Prostate gland (tissue), 2 donors: ENCODE measurements around the gene SLC13A2. TPM values are rescaled to one million over a fixed set of nuclear protein-coding genes. Genes with fewer than 3 reads are reported as not detected.

Experiments used
- DNase-seq: peaks from one replicate; pipeline ENCODE4 v3.0.0-alpha.2; 2019; ENCODE audit warnings: low spot score
- H3K27ac ChIP-seq, 2 donors: fragments of 200-600 bp; sonication (generic); 2 replicates each; pipeline ENCODE4 v1.5.1; 2017 to 2019
- H3K27me3 ChIP-seq: fragments of 200-600 bp; sonication (generic); replicated peaks from 2 replicates; pipeline ENCODE4 v1.5.1; 2019; ENCODE audit not compliant: insufficient read depth
- H3K36me3 ChIP-seq, 2 donors: fragments of 200-600 bp; sonication (generic); 1 replicate in 1 of 2; 2 replicates in 1 of 2; pipeline versions ENCODE4 v1.5.1 to v1.8.1; 2017 to 2019
- H3K4me1 ChIP-seq: fragments of 200-600 bp; sonication (generic); replicated peaks from 2 replicates; pipeline ENCODE4 v1.5.1; 2019
- H3K4me3 ChIP-seq, 2 donors: fragments of 200-600 bp; sonication (generic); 2 replicates each; pipeline ENCODE4 v1.5.1; 2017 to 2019
- H3K9me3 ChIP-seq: fragments of 200-600 bp; sonication (generic); 2 replicates; pipeline ENCODE4 v1.5.1; 2017
- CTCF ChIP-seq, 4 experiments: fragments of 200-600 bp in 2 of 4; fragments of 450-650 bp in 2 of 4; sonication (generic) in 2 of 4; IDR thresholded peaks; 1 replicate in 3 of 4; 2 replicates in 1 of 4; pipeline ENCODE4 v1.5.1; 2016 to 2019; ENCODE audit warnings: antibody characterized with exemption in 4 of 4, mild to moderate bottlenecking in 2 of 4, moderate library complexity in 2 of 4
- POLR2A ChIP-seq: fragments of 450-650 bp; IDR thresholded peaks from one replicate; pipeline ENCODE4 v1.6.1; 2016; ENCODE audit warnings: antibody characterized with exemption, mild to moderate bottlenecking
- POLR2AphosphoS5 ChIP-seq: sonication (generic); formaldehyde crosslinking; IDR thresholded peaks from one replicate; pipeline ENCODE4 v1.6.1; 2017; ENCODE audit warnings: antibody characterized with exemption
- WGBS: methylation state at CpG from one replicate; pipeline ENCODE4 v1.1.5; 2018; 5-methylcytosine and 5-hydroxymethylcytosine counted together
- intact Hi-C: fragments of 100-400 bp; cut with DNase I; formaldehyde crosslinking; loops from one replicate; pipeline ENCODE4 v1.14.2; 2022
- total RNA-seq, 2 donors: library from RNA; depleted of rRNA; stranded (reverse); fragments of >200 nt; gene quantifications; one replicate each; pipeline ENCODE4 v1.1.0, GENCODE V29; 2016

The SLC13A2 gene
- total RNA-seq, 2 donors from 2014 or later = 0.09 to 0.68 TPM

GRCh38 chr17:28474111-28474531 is 677 bp downstream of the SLC13A2 start:
- DNase-seq = no peak
- H3K36me3 ChIP-seq = no peaks in the 10 kb centered on the region
- TF ChIP-seq POLR2AphosphoS5 = no peak
- TF ChIP-seq CTCF (IDR thresholded peaks at IDR 0.05) = no peak
- no peak for TF ChIP-seq POLR2A
- no peak overlapping the region for H3K27ac ChIP-seq
- no peaks in the 10 kb centered on the region for H3K4me1 ChIP-seq
- intact Hi-C loops = no loop called here
- H3K27me3 ChIP-seq = no peaks in the 10 kb centered on the region
- H3K9me3 ChIP-seq = no peaks in the 10 kb centered on the region
- WGBS = 81% methylated on average over 7 of the region's 7 CpGs
- no peak overlapping the region for H3K4me3 ChIP-seq

- intact Hi-C loops = no loop called here
- Histone ChIP-seq H3K36me3 (no peaks in the 10 kb centered on the region), H3K27ac (no peak overlapping the region), H3K4me1 (no peaks in the 10 kb centered on the region), H3K9me3 (no peaks in the 10 kb centered on the region), H3K27me3 (no peaks in the 10 kb centered on the region), H3K4me3 (no peak overlapping the region)
- TF ChIP-seq CTCF (IDR thresholded peaks at IDR 0.05) = no peak
- TF ChIP-seq POLR2A = no peak
- peak; percentile 37 for TF ChIP-seq POLR2AphosphoS5
- DNase-seq = no peak
- WGBS = 35% methylated on average over 9 of the region's 9 CpGs
Observed at GRCh38 chr17:28475151-28475900, 1.9 kb downstream of the SLC13A2 start.

GRCh38 chr17:28476076-28476865 is 2.8 kb downstream of the SLC13A2 start:
- no peak overlapping the region for H3K27ac ChIP-seq
- H3K4me3 ChIP-seq = no peak overlapping the region
- intact Hi-C loops = no loop called here
- no peaks in the 10 kb centered on the region for H3K27me3 ChIP-seq
- no peaks in the 10 kb centered on the region for H3K9me3 ChIP-seq
- TF ChIP-seq CTCF (IDR thresholded peaks at IDR 0.05) (no peak), POLR2AphosphoS5 (no peak), POLR2A (no peak)
- 84% methylated on average over 11 of the region's 11 CpGs for WGBS
- DNase-seq = no peak
- no peaks in the 10 kb centered on the region for H3K4me1 ChIP-seq
- H3K36me3 ChIP-seq = no peaks in the 10 kb centered on the region

- H3K9me3 ChIP-seq = no peaks in the 10 kb centered on the region
- no peak for DNase-seq
- no peaks in the 10 kb centered on the region for H3K4me1 ChIP-seq
- no peak overlapping the region for H3K4me3 ChIP-seq
- no peak overlapping the region for H3K27ac ChIP-seq
- WGBS = 95% methylated on average over 7 of the region's 7 CpGs
- no peaks in the 10 kb centered on the region for H3K27me3 ChIP-seq
- TF ChIP-seq CTCF (IDR thresholded peaks at IDR 0.05) = no peak
- intact Hi-C loops = no loop called here
- H3K36me3 ChIP-seq = no peaks in the 10 kb centered on the region
Observed at GRCh38 chr17:28477928-28478327, 4.5 kb downstream of the SLC13A2 start.
